PC-3 (cell line): Measurements from ENCODE around the gene BIRC5. TPM values are rescaled to one million over a fixed set of nuclear protein-coding genes. Genes with fewer than 3 reads are reported as not detected.

Experiments
- ATAC-seq: fragments of 200-7000 bp; cut with Tn5 transposase; 2 replicates; pipeline ENCODE4 v1.9.1; 2020; ENCODE audit warnings: mild to moderate bottlenecking, moderate library complexity
- BruUV-seq: library from RNA; stranded (reverse); fragments of 400-500 nt; replicated peaks from 2 replicates; lab custom pipeline; 2021; lab: Mats Ljungman, UMichigan
- CTCF ChIA-PET: fragments of 300-600 bp; sonication (Branson Sonifier 250); formaldehyde crosslinking; loops from one replicate; lab custom pipeline; 2022; ENCODE audit warnings: antibody characterized with exemption; lab: Charles Lee
- POLR2A ChIA-PET: fragments of 300-600 bp; sonication (Branson Sonifier 250); formaldehyde crosslinking; loops from one replicate; lab custom pipeline; 2022; ENCODE audit warnings: antibody characterized with exemption; ENCODE audit not compliant: unreplicated experiment; lab: Charles Lee
- DNase-seq: peaks from one replicate; pipeline ENCODE4 v3.0.0-alpha.2; 2015
- H2AFZ ChIP-seq: fragments of 300-600 bp; sonication (generic); 2 replicates; pipeline ENCODE4 v1.6.0; 2016; ENCODE audit warnings: antibody characterized with exemption, low read length
- H3F3A ChIP-seq: fragments of 300-600 bp; sonication (generic); one replicate; pipeline ENCODE4 v1.6.0; 2017; ENCODE audit warnings: antibody characterized with exemption, low read length, control low read depth, mild to moderate bottlenecking; ENCODE audit not compliant: unreplicated experiment
- H3K27ac ChIP-seq: fragments of 300-600 bp; sonication (generic); 2 replicates; pipeline ENCODE4 v1.5.1; 2016; ENCODE audit warnings: mild to moderate bottlenecking, low read length
- H3K27me3 ChIP-seq: fragments of 300-600 bp; sonication (generic); 2 replicates; pipeline ENCODE4 v1.6.1; 2016; ENCODE audit warnings: low read length, mixed read lengths
- H3K36me3 ChIP-seq: fragments of 300-600 bp; sonication (generic); 2 replicates; pipeline ENCODE4 v1.6.1; 2016; ENCODE audit warnings: low read depth, mixed run types, low read length, mixed read lengths
- H3K4me1 ChIP-seq: fragments of 300-600 bp; sonication (generic); 2 replicates; pipeline ENCODE4 v1.5.1; 2016; ENCODE audit warnings: low read length; ENCODE audit not compliant: insufficient read depth
- H3K4me2 ChIP-seq: fragments of 300-600 bp; sonication (generic); 2 replicates; pipeline ENCODE4 v1.6.0; 2016; ENCODE audit warnings: low read length
- H3K4me3 ChIP-seq: fragments of 300-600 bp; sonication (generic); 2 replicates; pipeline ENCODE4 v1.5.1; 2016; ENCODE audit warnings: mild to moderate bottlenecking, low read length, mixed read lengths
- H3K79me2 ChIP-seq: fragments of 300-600 bp; sonication (generic); 2 replicates; pipeline ENCODE4 v1.6.1; 2017; ENCODE audit warnings: low read length, mixed read lengths
- H3K9ac ChIP-seq: fragments of 300-600 bp; sonication (generic); 2 replicates; pipeline ENCODE4 v1.6.0; 2016; ENCODE audit warnings: mild to moderate bottlenecking, low read length
- H3K9me2 ChIP-seq: fragments of 300-600 bp; sonication (generic); replicated peaks from 2 replicates; pipeline ENCODE4 v1.6.1; 2016; ENCODE audit warnings: mixed run types, low read length, mixed read lengths
- H3K9me3 ChIP-seq: fragments of 300-600 bp; sonication (generic); 2 replicates; pipeline ENCODE4 v1.6.1; 2016; ENCODE audit warnings: low read length, mixed read lengths
- H4K20me1 ChIP-seq: fragments of 300-600 bp; sonication (generic); 2 replicates; pipeline ENCODE4 v1.6.1; 2016; ENCODE audit warnings: low read length, mixed read lengths
- CTCF ChIP-seq: fragments of 300-600 bp; sonication (generic); conservative IDR thresholded peaks from 2 replicates; pipeline ENCODE4 v1.5.1; 2017; ENCODE audit warnings: antibody characterized with exemption, low read depth, mild to moderate bottlenecking, low read length
- EZH2 ChIP-seq: fragments of 300-600 bp; sonication (generic); IDR thresholded peaks from one replicate; pipeline ENCODE4 v1.6.1; 2017; ENCODE audit warnings: antibody characterized with exemption, mild to moderate bottlenecking, low read length; ENCODE audit not compliant: unreplicated experiment
- EZH2phosphoT487 ChIP-seq: fragments of 300-600 bp; sonication (generic); IDR thresholded peaks from 2 replicates; pipeline ENCODE4 v1.6.1; 2018; ENCODE audit warnings: mild to moderate bottlenecking, antibody characterized with exemption, low read length, borderline replicate concordance
- intact Hi-C: fragments of 100-400 bp; cut with micrococcal nuclease; formaldehyde crosslinking; loops from 2 replicates; pipeline ENCODE4 v1.9.0; 2023
- total RNA-seq: library from RNA; depleted of rRNA; stranded (reverse); fragments of >200 nt; gene quantifications from 2 replicates; pipeline ENCODE4 v1.2.3, GENCODE V29; 2014

The BIRC5 gene
- total RNA-seq, 1 experiment from 2014 or later = 304 TPM

- DNase-seq = no peak
- Histone ChIP-seq H3K4me3 (no peak overlapping the region), H3K4me2 (no peak overlapping the region), H4K20me1 (peaks cover 10% of the 10 kb centered on the region; the same call in 1 of the 2 replicates), H3F3A (peaks cover 9% of the 10 kb centered on the region), H3K9me3 (no peaks in the 10 kb centered on the region), H2AFZ (no peak overlapping the region), H3K79me2 (peaks cover 20% of the 10 kb centered on the region), H3K36me3 (peaks cover 41% of the 10 kb centered on the region), H3K27ac (no peak overlapping the region), H3K9ac (no peak overlapping the region), H3K4me1 (peaks cover 8% of the 10 kb centered on the region; the same call in 1 of the 2 replicates), H3K9me2 (no peaks in the 10 kb centered on the region), H3K27me3 (no peaks in the 10 kb centered on the region)
- POLR2A ChIA-PET = no interaction called here
- no TSS peak for BruUV-seq
- no peak for TF ChIP-seq EZH2phosphoT487
- no peak for TF ChIP-seq CTCF
- no peak for TF ChIP-seq EZH2
- CTCF ChIA-PET = no interaction called here
- no peak for ATAC-seq
- intact Hi-C loops = no loop called here
These were observed 9.7 kb downstream of the BIRC5 start for GRCh38 chr17:78223765-78224164.

- Histone ChIP-seq H3K9me3 (no peaks in the 10 kb centered on the region), H3K79me2 (peaks cover 13% of the 10 kb centered on the region), H3F3A (peaks cover 9% of the 10 kb centered on the region), H3K27me3 (no peaks in the 10 kb centered on the region), H3K9me2 (no peaks in the 10 kb centered on the region), H4K20me1 (peaks cover 10% of the 10 kb centered on the region; the same call in 1 of the 2 replicates), H3K4me2 (no peak overlapping the region), H2AFZ (no peak overlapping the region), H3K9ac (no peak overlapping the region), H3K4me1 (peaks cover 8% of the 10 kb centered on the region; the same call in 1 of the 2 replicates), H3K36me3 (peaks cover 37% of the 10 kb centered on the region), H3K4me3 (no peak overlapping the region), H3K27ac (no peak overlapping the region)
- POLR2A ChIA-PET = no interaction called here
- BruUV-seq = no TSS peak
- intact Hi-C loops = no loop called here
- CTCF ChIA-PET = no interaction called here
- ATAC-seq (no peak), DNase-seq (no peak)
- no peak for TF ChIP-seq EZH2
- no peak for TF ChIP-seq CTCF
- no peak for TF ChIP-seq EZH2phosphoT487
These were observed 10.4 kb downstream of the BIRC5 start for GRCh38 chr17:78224231-78225087.
